Breast epithelium (tissue), 3 donors: ENCODE results near the gene VAV3.

Experiments used
- POLR2A ChIP-seq: fragments of 450-650 bp; IDR thresholded peaks from one replicate; pipeline ENCODE4 v1.6.1; 2016; ENCODE audit warnings: antibody characterized with exemption, mild to moderate bottlenecking, moderate library complexity
- POLR2AphosphoS5 ChIP-seq, 3 donors: sonication (generic); formaldehyde crosslinking; IDR thresholded peaks; one replicate each; pipeline ENCODE4 v1.6.1; 2017; ENCODE audit warnings: antibody characterized with exemption in 3 of 3

DNA sequence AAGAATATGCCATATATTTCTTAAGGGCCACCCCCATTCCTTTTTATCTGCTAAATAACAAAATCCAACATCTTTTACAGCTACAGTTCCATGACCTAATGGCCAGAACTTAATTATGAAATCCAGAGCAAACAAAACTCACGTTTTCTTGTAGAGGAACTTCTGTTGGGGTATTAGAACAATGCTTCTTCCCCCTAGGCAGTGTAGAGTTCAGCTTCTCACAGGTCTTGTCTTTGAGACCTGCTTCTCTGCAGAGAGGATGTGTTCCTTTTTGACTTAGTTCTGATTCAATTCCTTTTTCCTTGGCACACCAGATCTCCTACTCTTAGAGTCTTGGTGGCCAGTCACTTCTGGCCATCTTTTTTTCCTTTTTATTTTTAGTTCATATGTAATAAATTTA is 22.2 kb downstream of the VAV3 start:
- TF ChIP-seq POLR2A (no peak), POLR2AphosphoS5 (IDR thresholded peaks at IDR 0.05) (no peak)
